Esophagus squamous epithelium (tissue), 4 donors: Measurements from ENCODE around the gene CCNK.

Source experiments
- CTCF ChIP-seq, 6 experiments: fragments of 450-650 bp in 4 of 6; fragments of 200-600 bp in 2 of 6; sonication (generic) in 2 of 6; IDR thresholded peaks; one replicate each; pipeline ENCODE4 v1.5.1; 2016 to 2019; ENCODE audit warnings: antibody characterized with exemption in 6 of 6, mild to moderate bottlenecking in 4 of 6, moderate library complexity in 4 of 6
- POLR2A ChIP-seq, 4 donors: fragments of 450-650 bp; IDR thresholded peaks; one replicate each; pipeline ENCODE4 v1.6.1; 2017; ENCODE audit warnings: antibody characterized with exemption in 4 of 4, mild to moderate bottlenecking in 4 of 4, moderate library complexity in 3 of 4

DNA sequence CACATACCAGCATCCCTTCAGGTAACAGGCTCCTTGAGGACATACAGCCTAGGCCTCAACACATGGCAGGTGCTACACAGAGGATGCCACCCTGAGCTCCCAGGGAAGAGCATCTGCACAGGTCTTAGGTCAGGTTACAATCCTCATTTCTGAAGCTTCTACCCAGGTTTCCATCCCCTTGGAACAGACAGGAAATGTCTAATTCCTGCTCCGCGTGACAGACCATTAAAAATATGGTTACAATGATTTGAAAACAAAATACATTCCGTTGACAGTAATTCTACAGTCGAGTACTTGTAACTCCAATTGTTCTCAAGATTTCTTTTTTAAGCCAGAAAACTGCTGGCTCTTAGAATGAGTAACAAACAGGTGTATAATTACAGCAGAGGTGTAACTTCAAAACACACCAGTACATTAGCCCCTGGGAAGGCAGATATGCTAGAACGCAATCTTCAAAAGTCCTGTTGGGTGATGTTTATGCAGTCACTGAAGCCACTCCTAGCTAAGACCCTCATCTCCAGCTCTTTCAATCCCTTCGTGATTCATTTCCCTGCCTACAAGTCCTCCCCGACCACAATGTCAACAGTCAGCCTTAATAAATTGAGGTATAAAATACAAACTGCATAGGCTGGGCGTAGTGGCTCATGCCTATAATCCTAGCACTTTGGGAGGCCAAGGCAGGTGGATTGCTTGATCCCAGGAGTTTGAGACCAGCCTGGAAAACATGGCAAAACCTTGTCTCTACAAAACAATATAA is 12.2 kb upstream of the CCNK start:
- no peak for TF ChIP-seq POLR2A (IDR thresholded peaks at IDR 0.05)
- TF ChIP-seq CTCF (IDR thresholded peaks at IDR 0.05) = no peak
